A549 (cell line): ENCODE measurements around the gene XRCC6.

Experiments
- KDM1A ChIP-seq: fragments of 200-600 bp; sonication (generic); IDR thresholded peaks from 2 replicates; pipeline ENCODE4 v1.6.1; 2016; ENCODE audit warnings: low read depth, mild to moderate bottlenecking
- MAFK ChIP-seq: fragments of 450-650 bp; IDR thresholded peaks from 2 replicates; pipeline ENCODE4 v1.6.1; 2014; ENCODE audit not compliant: partially characterized antibody
- NR3C1 ChIP-seq: fragments of >200 bp; sonication (Bioruptor Twin); formaldehyde crosslinking; IDR thresholded peaks from 3 replicates; pipeline ENCODE4 v1.6.1; 2017
- SMC3 ChIP-seq: fragments of >200 bp; sonication (Bioruptor Twin); formaldehyde crosslinking; IDR thresholded peaks from 3 replicates; pipeline ENCODE4 v1.6.1; 2018; ENCODE audit warnings: inconsistent platforms
- SREBF2 ChIP-seq: fragments of 450-650 bp; IDR thresholded peaks from 2 replicates; pipeline ENCODE4 v1.6.1; 2014; ENCODE audit warnings: mild to moderate bottlenecking, moderate library complexity
- TF ChIP-seq, protein P1 (sequence below): fragments of >200 bp; sonication (Bioruptor Twin); formaldehyde crosslinking; IDR thresholded peaks from 3 replicates; pipeline ENCODE4 v1.5.1; 2016
- TF ChIP-seq, protein P2 (sequence below): fragments of >200 bp; sonication (Bioruptor Twin); formaldehyde crosslinking; IDR thresholded peaks from 3 replicates; pipeline ENCODE4 v1.6.1; 2016
- TF ChIP-seq, protein P3 (sequence below): IDR thresholded peaks from 2 replicates; pipeline ENCODE4 v1.6.1; 2012
- TF ChIP-seq, protein P4 (sequence below): fragments of >200 bp; sonication (Bioruptor Twin); formaldehyde crosslinking; IDR thresholded peaks from 2 replicates; pipeline ENCODE4 v1.6.1; 2016

DNA sequence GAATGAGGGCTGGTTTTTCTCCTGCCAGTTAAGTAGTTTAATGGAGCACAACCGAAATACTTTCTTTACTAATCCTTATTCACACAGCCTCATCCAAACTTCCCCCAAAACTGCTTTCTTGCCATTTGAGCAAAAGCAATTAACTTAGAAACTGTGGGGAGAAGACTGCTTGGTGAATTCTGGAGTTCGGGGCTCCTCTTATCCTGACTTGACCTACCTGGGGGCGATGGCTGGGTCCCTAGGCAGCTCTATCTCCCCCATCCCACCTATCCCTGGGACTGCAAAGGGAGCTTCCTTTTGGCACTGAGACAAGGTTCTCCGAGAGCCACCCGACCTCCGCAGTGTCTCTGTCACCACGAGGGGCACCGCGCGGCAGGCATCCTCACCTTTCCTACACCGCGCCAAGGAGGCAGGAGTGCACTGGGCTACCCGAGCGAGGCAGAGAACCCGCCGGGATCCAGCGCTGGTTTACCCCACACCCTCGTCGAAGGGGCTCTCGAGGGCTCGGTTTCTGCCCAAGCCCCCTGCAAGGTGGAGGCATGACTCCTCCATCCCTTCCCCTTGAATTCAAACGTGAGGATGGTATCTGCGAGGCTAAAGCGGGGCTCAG is 1.0 kb upstream of the XRCC6 start:
- TF ChIP-seq, protein P1, sequence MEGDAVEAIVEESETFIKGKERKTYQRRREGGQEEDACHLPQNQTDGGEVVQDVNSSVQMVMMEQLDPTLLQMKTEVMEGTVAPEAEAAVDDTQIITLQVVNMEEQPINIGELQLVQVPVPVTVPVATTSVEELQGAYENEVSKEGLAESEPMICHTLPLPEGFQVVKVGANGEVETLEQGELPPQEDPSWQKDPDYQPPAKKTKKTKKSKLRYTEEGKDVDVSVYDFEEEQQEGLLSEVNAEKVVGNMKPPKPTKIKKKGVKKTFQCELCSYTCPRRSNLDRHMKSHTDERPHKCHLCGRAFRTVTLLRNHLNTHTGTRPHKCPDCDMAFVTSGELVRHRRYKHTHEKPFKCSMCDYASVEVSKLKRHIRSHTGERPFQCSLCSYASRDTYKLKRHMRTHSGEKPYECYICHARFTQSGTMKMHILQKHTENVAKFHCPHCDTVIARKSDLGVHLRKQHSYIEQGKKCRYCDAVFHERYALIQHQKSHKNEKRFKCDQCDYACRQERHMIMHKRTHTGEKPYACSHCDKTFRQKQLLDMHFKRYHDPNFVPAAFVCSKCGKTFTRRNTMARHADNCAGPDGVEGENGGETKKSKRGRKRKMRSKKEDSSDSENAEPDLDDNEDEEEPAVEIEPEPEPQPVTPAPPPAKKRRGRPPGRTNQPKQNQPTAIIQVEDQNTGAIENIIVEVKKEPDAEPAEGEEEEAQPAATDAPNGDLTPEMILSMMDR, result no peak
- TF ChIP-seq MAFK (no peak), KDM1A (no peak), SMC3 (no peak), SREBF2 (no peak), NR3C1 (no peak)
- TF ChIP-seq, protein P2, sequence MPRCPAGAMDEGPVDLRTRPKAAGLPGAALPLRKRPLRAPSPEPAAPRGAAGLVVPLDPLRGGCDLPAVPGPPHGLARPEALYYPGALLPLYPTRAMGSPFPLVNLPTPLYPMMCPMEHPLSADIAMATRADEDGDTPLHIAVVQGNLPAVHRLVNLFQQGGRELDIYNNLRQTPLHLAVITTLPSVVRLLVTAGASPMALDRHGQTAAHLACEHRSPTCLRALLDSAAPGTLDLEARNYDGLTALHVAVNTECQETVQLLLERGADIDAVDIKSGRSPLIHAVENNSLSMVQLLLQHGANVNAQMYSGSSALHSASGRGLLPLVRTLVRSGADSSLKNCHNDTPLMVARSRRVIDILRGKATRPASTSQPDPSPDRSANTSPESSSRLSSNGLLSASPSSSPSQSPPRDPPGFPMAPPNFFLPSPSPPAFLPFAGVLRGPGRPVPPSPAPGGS, result no peak
- TF ChIP-seq, protein P3, sequence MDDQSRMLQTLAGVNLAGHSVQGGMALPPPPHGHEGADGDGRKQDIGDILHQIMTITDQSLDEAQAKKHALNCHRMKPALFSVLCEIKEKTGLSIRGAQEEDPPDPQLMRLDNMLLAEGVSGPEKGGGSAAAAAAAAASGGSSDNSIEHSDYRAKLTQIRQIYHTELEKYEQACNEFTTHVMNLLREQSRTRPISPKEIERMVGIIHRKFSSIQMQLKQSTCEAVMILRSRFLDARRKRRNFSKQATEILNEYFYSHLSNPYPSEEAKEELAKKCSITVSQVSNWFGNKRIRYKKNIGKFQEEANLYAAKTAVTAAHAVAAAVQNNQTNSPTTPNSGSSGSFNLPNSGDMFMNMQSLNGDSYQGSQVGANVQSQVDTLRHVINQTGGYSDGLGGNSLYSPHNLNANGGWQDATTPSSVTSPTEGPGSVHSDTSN, result no peak
- TF ChIP-seq, protein P4, sequence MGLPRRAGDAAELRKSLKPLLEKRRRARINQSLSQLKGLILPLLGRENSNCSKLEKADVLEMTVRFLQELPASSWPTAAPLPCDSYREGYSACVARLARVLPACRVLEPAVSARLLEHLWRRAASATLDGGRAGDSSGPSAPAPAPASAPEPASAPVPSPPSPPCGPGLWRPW, result no peak
